NB4 (cell line): ENCODE data around the gene NUMB.

Experiments used
- DNase-seq: peaks from one replicate; pipeline ENCODE4 v3.0.0; 2010; ENCODE audit warnings: low read depth
- H3K4me3 ChIP-seq: one replicate; pipeline ENCODE4 v1.5.1; 2011; ENCODE audit warnings: mild to moderate bottlenecking, low read depth, low read length, moderate library complexity
- CTCF ChIP-seq: IDR thresholded peaks from one replicate; pipeline ENCODE4 v1.5.1; 2012; ENCODE audit warnings: low read depth, low read length
- MAX ChIP-seq: IDR thresholded peaks from 2 replicates; pipeline ENCODE4 v1.6.1; 2011; ENCODE audit warnings: low read depth, low read length
- MYC ChIP-seq: IDR thresholded peaks from 2 replicates; pipeline ENCODE4 v1.6.1; 2011; ENCODE audit warnings: low read depth, low read length
- POLR2A ChIP-seq: IDR thresholded peaks from 2 replicates; pipeline ENCODE4 v1.6.1; 2011; ENCODE audit warnings: mild to moderate bottlenecking; ENCODE audit not compliant: insufficient read length; ENCODE audit errors: extremely low read depth

The NUMB gene

GRCh38 chr14:73477618-73478266, 19.4 kb upstream of the NUMB start:
- H3K4me3 ChIP-seq = no peak overlapping the region
- DNase-seq = no peak
- TF ChIP-seq MYC = no peak

GRCh38 chr14:73476451-73476931, 18.1 kb upstream of the NUMB start:
- DNase-seq = no peak
- TF ChIP-seq MYC (no peak), CTCF (no peak), MAX (no peak), POLR2A (no peak)
- no peak overlapping the region for H3K4me3 ChIP-seq

GRCh38 chr14:73474952-73475351, 16.6 kb upstream of the NUMB start:
- no peak overlapping the region for H3K4me3 ChIP-seq
- DNase-seq = no peak
- TF ChIP-seq POLR2A (no peak), MYC (no peak)

GRCh38 chr14:73472185-73473114, 14.1 kb upstream of the NUMB start:
- peak; percentile 74 for DNase-seq
- no peak overlapping the region for H3K4me3 ChIP-seq
- TF ChIP-seq MAX (0 out of 2 replicates have a peak, but pooled peaks have one; percentile 22), CTCF (peak; percentile 43), MYC (no peak)

GRCh38 chr14:73471582-73472184, 13.3 kb upstream of the NUMB start:
- DNase-seq = no peak
- TF ChIP-seq POLR2A (no peak), MAX (no peak), CTCF (no peak), MYC (no peak)
- no peak overlapping the region for H3K4me3 ChIP-seq

- DNase-seq = no peak
- H3K4me3 ChIP-seq = no peak overlapping the region
These were observed 10.6 kb upstream of the NUMB start for GRCh38 chr14:73468828-73469375.

More at GRCh38 chr14:73468828-73469375, 10.6 kb upstream of the NUMB start:
- no peak for TF ChIP-seq POLR2A
- no peak for TF ChIP-seq MAX
- no peak for TF ChIP-seq CTCF
- no peak for TF ChIP-seq MYC
